H9 (cell line): ENCODE measurements around the gene AIFM1. TPM values are rescaled to one million over a fixed set of nuclear protein-coding genes. Genes with fewer than 3 reads are reported as not detected.

Experiments used
- DNase-seq: peaks from one replicate; pipeline ENCODE4 v3.0.0-alpha.2; 2017
- H2AFZ ChIP-seq: one replicate; pipeline ENCODE4 v1.6.1; 2013; ENCODE audit warnings: mild to moderate bottlenecking, low read length, control low read depth, moderate library complexity
- H2AK5ac ChIP-seq: 2 replicates; pipeline ENCODE4 v1.6.1; 2013; ENCODE audit warnings: low read length, control low read depth, mixed read lengths; ENCODE audit not compliant: insufficient read length
- H2BK120ac ChIP-seq: one replicate; pipeline ENCODE4 v1.6.1; 2013; ENCODE audit warnings: low read depth, mild to moderate bottlenecking, low read length, control low read depth, inconsistent platforms; ENCODE audit not compliant: poor library complexity, severe bottlenecking
- H2BK12ac ChIP-seq: 2 replicates; pipeline ENCODE4 v1.6.1; 2013; ENCODE audit warnings: low read length, control low read depth, mixed read lengths, low read depth; ENCODE audit not compliant: insufficient read length
- H2BK15ac ChIP-seq: 2 replicates; pipeline ENCODE4 v1.6.1; 2013; ENCODE audit warnings: low read depth, low read length, control low read depth
- H2BK20ac ChIP-seq: one replicate; pipeline ENCODE4 v1.6.1; 2013; ENCODE audit warnings: low read depth, mild to moderate bottlenecking, low read length, control low read depth, inconsistent platforms; ENCODE audit not compliant: poor library complexity, severe bottlenecking
- H2BK5ac ChIP-seq: 2 replicates; pipeline ENCODE4 v1.6.1; 2013; ENCODE audit warnings: low read length, control low read depth, mixed read lengths; ENCODE audit not compliant: insufficient read length
- H3K14ac ChIP-seq: 2 replicates; pipeline ENCODE4 v1.6.1; 2013; ENCODE audit warnings: low read length, control low read depth; ENCODE audit not compliant: insufficient read depth
- H3K18ac ChIP-seq: 2 replicates; pipeline ENCODE4 v1.6.1; 2013; ENCODE audit warnings: low read depth, mild to moderate bottlenecking, mixed read lengths, low read length, control low read depth; ENCODE audit not compliant: insufficient read length
- H3K23ac ChIP-seq: 2 replicates; pipeline ENCODE4 v1.6.1; 2013; ENCODE audit warnings: low read length, control low read depth, mixed read lengths, low read depth; ENCODE audit not compliant: insufficient read length
- H3K23me2 ChIP-seq: 2 replicates; pipeline ENCODE4 v1.6.1; 2013; ENCODE audit warnings: low read depth, mild to moderate bottlenecking, mixed read lengths, low read length, control low read depth; ENCODE audit not compliant: insufficient read length, poor library complexity, severe bottlenecking
- H3K27ac ChIP-seq: 2 replicates; pipeline ENCODE4 v1.5.1; 2013; ENCODE audit warnings: low read length, control low read depth, mixed read lengths, low read depth; ENCODE audit not compliant: insufficient read length
- H3K27me3 ChIP-seq: 2 replicates; pipeline ENCODE4 v1.6.1; 2013; ENCODE audit warnings: low read length, control low read depth, inconsistent platforms; ENCODE audit not compliant: insufficient read depth
- H3K4ac ChIP-seq: 2 replicates; pipeline ENCODE4 v1.6.1; 2013; ENCODE audit warnings: low read depth, mild to moderate bottlenecking, control low read depth, inconsistent platforms, low read length, moderate library complexity
- H3K4me1 ChIP-seq: 2 replicates; pipeline ENCODE4 v1.6.1; 2013; ENCODE audit warnings: low read length, control low read depth, inconsistent platforms; ENCODE audit not compliant: insufficient read depth
- H3K4me2 ChIP-seq: 2 replicates; pipeline ENCODE4 v1.6.1; 2013; ENCODE audit warnings: low read length, control low read depth, mixed read lengths; ENCODE audit not compliant: insufficient read length, insufficient read depth
- H3K56ac ChIP-seq: 2 replicates; pipeline ENCODE4 v1.6.1; 2013; ENCODE audit warnings: low read depth, mild to moderate bottlenecking, mixed read lengths, low read length, control low read depth; ENCODE audit not compliant: insufficient read length
- H3K79me1 ChIP-seq: 2 replicates; pipeline ENCODE4 v1.6.1; 2013; ENCODE audit warnings: low read depth, mild to moderate bottlenecking, moderate library complexity, low read length, control low read depth, inconsistent platforms; ENCODE audit not compliant: insufficient read depth, poor library complexity, severe bottlenecking
- H3K79me2 ChIP-seq: 2 replicates; pipeline ENCODE4 v1.6.1; 2013; ENCODE audit warnings: low read length, control low read depth, inconsistent platforms; ENCODE audit not compliant: insufficient read depth
- H3K9ac ChIP-seq: 2 replicates; pipeline ENCODE4 v1.6.1; 2013; ENCODE audit warnings: low read length, control low read depth, mixed read lengths; ENCODE audit not compliant: insufficient read length; ENCODE audit errors: extremely low read depth
- H3K9me3 ChIP-seq: one replicate; pipeline ENCODE4 v1.6.1; 2013; ENCODE audit warnings: low read depth, low read length, inconsistent platforms; ENCODE audit not compliant: control insufficient read depth
- H3T11ph ChIP-seq: one replicate; pipeline ENCODE4 v1.6.1; 2013; ENCODE audit warnings: mild to moderate bottlenecking, low read length, control low read depth, inconsistent platforms
- H4K20me1 ChIP-seq: one replicate; pipeline ENCODE4 v1.6.1; 2013; ENCODE audit not compliant: control insufficient read depth, insufficient read length, insufficient read depth
- H4K5ac ChIP-seq: 2 replicates; pipeline ENCODE4 v1.6.1; 2013; ENCODE audit warnings: low read depth, mild to moderate bottlenecking, mixed read lengths, low read length, control low read depth; ENCODE audit not compliant: insufficient read length
- H4K8ac ChIP-seq: replicated peaks from 2 replicates; pipeline ENCODE4 v1.6.1; 2013; ENCODE audit warnings: low read length, control low read depth, mixed read lengths, low read depth; ENCODE audit not compliant: insufficient read length
- H4K91ac ChIP-seq: 2 replicates; pipeline ENCODE4 v1.6.1; 2013; ENCODE audit warnings: low read depth, mild to moderate bottlenecking, moderate library complexity, mixed read lengths, low read length, control low read depth; ENCODE audit not compliant: insufficient read length
- H3K27ac Mint-ChIP-seq, 3 experiments: 2 replicates in 2 of 3; 3 replicates in 1 of 3; pipeline ENCODE4 v1.8.0; 2020 to 2021; ENCODE audit warnings: mixed read lengths in 3 of 3, mild to moderate bottlenecking in 1 of 3, moderate library complexity in 1 of 3
- H3K27me3 Mint-ChIP-seq: 2 replicates; pipeline ENCODE4 v1.8.0; 2021; ENCODE audit warnings: low read depth, mild to moderate bottlenecking, moderate library complexity, mixed read lengths
- H3K36me3 Mint-ChIP-seq, 3 experiments: 2 replicates in 2 of 3; 3 replicates in 1 of 3; pipeline ENCODE4 v1.8.0; 2020 to 2021; ENCODE audit warnings: low read depth in 3 of 3, mixed read lengths in 3 of 3; ENCODE audit not compliant: insufficient read depth in 1 of 3
- H3K4me1 Mint-ChIP-seq, 2 experiments: 2 replicates each; pipeline ENCODE4 v1.8.0; 2020; ENCODE audit warnings: mixed read lengths in 2 of 2
- H3K4me3 Mint-ChIP-seq, 2 experiments: 2 replicates in 1 of 2; 3 replicates in 1 of 2; pipeline ENCODE4 v1.8.0; 2020 to 2021; ENCODE audit warnings: mild to moderate bottlenecking in 2 of 2, mixed read lengths in 2 of 2, moderate library complexity in 1 of 2
- H3K9me3 Mint-ChIP-seq, 2 experiments: 2 replicates in 1 of 2; 3 replicates in 1 of 2; pipeline ENCODE4 v1.8.0; 2020; ENCODE audit warnings: mild to moderate bottlenecking in 2 of 2, mixed read lengths in 2 of 2, moderate library complexity in 1 of 2
- WGBS: extraction: QIAGEN DNeasy Blood & Tissue Kit; methylation state at CpG from one replicate; pipeline ENCODE4 v1.1.7; 2013; ENCODE audit warnings: missing lambda C conversion rate, low lambda C conversion rate, mixed read lengths; ENCODE audit not compliant: insufficient read length; ENCODE audit errors: extremely low coverage; 5-methylcytosine and 5-hydroxymethylcytosine counted together
- total RNA-seq: library from RNA; stranded (reverse); gene quantifications from 2 replicates; pipeline ENCODE4 v1.2.1, GENCODE V29; 2021
- TF ChIP-seq, protein P1 (sequence below): fragments of 200-600 bp; sonication (generic); conservative IDR thresholded peaks from 3 replicates; pipeline ENCODE4 v1.8.0; 2021; ENCODE audit warnings: antibody characterized with exemption, mild to moderate bottlenecking

AIFM1 gene
- total RNA-seq, 1 experiment from 2014 or later = 43.7 TPM

DNA sequence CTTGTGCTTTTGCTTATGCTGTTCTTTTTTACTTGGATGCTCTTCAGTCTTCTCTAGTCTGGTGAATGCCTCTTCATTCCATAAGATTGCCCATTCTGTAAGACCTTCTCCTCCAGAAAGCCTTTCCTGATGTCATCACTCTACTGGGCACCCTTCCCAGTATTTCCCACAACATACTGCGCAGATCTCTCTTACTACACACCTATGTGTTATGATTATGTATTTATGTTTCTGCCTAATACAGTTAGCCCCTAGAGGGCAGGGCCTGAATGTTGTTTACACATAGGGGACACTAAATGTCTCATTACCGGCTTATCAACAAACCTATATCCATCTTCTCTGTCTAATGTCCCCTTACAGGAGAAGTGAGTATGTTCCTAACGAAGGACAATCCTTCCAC, 21.1 kb downstream of the AIFM1 start:
- no peak overlapping the region for H2BK20ac ChIP-seq
- no peak overlapping the region for H3T11ph ChIP-seq
- H3K56ac ChIP-seq = no peak overlapping the region
- Mint-ChIP-seq H3K27me3 (peaks cover 24% of the 10 kb centered on the region), H3K9me3 (peaks cover 0 to 59% of the 10 kb centered on the region in 2 experiments; a peak in 2 of 5 replicates), H3K36me3 (peaks cover 28 to 79% (median 59%) of the 10 kb centered on the region in 3 experiments; a peak in 6 of 7 replicates), H3K4me1 (peaks cover 6 to 9% of the 10 kb centered on the region in 2 experiments), H3K4me3 (no peak overlapping the region), H3K27ac (no peak overlapping the region)
- H4K8ac ChIP-seq = no peak overlapping the region
- no peak overlapping the region for H3K14ac ChIP-seq
- H3K4ac ChIP-seq = no peak overlapping the region
- H3K18ac ChIP-seq = no peak overlapping the region
- no peak overlapping the region for H4K91ac ChIP-seq
- H3K9ac ChIP-seq = no peak overlapping the region
- H4K5ac ChIP-seq = no peak overlapping the region
- no CpG with 5 or more reads among the region's 3 CpGs for whole genome bisulfite sequencing
- no peaks in the 10 kb centered on the region for H4K20me1 ChIP-seq
- no peak overlapping the region for H2AK5ac ChIP-seq
- no peak overlapping the region for H2BK12ac ChIP-seq
- H3K79me1 ChIP-seq = no peaks in the 10 kb centered on the region
- no peak overlapping the region for H2BK120ac ChIP-seq
- no peak overlapping the region for H3K4me2 ChIP-seq
- H3K27me3 ChIP-seq = no peaks in the 10 kb centered on the region
- DNase-seq = no peak
- no peak overlapping the region for H2AFZ ChIP-seq
- H3K4me1 ChIP-seq = no peaks in the 10 kb centered on the region
- H2BK5ac ChIP-seq = no peak overlapping the region
- H2BK15ac ChIP-seq = no peak overlapping the region
- no peaks in the 10 kb centered on the region for H3K79me2 ChIP-seq
- H3K23ac ChIP-seq = no peak overlapping the region
- TF ChIP-seq, protein P1, sequence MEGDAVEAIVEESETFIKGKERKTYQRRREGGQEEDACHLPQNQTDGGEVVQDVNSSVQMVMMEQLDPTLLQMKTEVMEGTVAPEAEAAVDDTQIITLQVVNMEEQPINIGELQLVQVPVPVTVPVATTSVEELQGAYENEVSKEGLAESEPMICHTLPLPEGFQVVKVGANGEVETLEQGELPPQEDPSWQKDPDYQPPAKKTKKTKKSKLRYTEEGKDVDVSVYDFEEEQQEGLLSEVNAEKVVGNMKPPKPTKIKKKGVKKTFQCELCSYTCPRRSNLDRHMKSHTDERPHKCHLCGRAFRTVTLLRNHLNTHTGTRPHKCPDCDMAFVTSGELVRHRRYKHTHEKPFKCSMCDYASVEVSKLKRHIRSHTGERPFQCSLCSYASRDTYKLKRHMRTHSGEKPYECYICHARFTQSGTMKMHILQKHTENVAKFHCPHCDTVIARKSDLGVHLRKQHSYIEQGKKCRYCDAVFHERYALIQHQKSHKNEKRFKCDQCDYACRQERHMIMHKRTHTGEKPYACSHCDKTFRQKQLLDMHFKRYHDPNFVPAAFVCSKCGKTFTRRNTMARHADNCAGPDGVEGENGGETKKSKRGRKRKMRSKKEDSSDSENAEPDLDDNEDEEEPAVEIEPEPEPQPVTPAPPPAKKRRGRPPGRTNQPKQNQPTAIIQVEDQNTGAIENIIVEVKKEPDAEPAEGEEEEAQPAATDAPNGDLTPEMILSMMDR = no peak
- H3K9me3 ChIP-seq = peaks cover 34% of the 10 kb centered on the region
- no peaks in the 10 kb centered on the region for H3K23me2 ChIP-seq
- H3K27ac ChIP-seq = no peak overlapping the region
